Measurements from ENCODE around the gene PLA2G5.

Gene PLA2G5

GRCh38 chr1:20090641-20091040 is 20.6 kb downstream of the PLA2G5 start:
- no peak for DNase-seq (ENCODE audit: low read depth)

GRCh38 chr1:20093303-20093702 is 23.3 kb downstream of the PLA2G5 start:
- DNase-seq (ENCODE audit: low read depth), result no peak

GRCh38 chr1:20093940-20094391 is 24.0 kb downstream of the PLA2G5 start:
- DNase-seq (ENCODE audit: low read depth), result no peak

DNA sequence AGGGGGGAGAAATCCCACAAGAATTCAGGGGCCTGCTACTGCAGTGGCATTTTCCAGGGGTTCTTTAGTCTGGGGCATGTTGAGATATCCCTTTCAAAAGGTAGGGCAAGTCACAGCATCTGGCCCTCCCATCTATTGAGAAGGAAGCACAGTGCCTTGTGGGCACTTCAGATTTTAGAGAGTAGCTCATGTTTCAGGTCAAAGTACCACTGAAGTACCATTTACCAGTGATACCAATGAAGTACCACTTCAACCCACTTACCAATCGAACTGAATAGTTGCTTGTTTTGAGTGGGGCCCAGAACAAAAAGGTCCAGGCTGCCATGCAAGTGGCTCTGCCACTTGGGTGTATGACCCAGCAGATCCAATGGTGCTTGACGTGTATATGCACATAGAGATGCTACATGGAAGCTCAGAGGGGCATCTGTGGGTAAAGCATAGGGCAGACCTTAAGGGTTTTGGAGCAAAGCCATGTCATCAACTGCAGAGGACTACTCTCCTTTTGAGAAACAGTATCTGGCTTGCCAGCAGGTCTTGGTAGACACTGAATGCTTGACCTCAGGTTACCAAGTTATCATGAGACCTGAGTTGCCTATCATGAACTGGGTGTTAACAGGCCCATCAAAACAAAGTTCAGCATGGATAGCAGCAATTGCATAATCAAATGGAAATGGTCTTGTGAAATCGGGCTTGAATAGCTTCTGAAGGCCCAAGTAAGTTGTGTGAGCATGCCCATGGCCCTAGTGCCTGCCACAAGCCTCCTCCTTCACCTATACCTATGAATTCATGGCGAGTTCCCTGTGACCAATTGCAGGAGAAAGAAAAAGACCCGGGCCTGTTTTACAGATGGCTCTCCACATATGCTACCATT is 25.8 kb downstream of the PLA2G5 start:
- no peak for DNase-seq (ENCODE audit: low read depth)

DNA sequence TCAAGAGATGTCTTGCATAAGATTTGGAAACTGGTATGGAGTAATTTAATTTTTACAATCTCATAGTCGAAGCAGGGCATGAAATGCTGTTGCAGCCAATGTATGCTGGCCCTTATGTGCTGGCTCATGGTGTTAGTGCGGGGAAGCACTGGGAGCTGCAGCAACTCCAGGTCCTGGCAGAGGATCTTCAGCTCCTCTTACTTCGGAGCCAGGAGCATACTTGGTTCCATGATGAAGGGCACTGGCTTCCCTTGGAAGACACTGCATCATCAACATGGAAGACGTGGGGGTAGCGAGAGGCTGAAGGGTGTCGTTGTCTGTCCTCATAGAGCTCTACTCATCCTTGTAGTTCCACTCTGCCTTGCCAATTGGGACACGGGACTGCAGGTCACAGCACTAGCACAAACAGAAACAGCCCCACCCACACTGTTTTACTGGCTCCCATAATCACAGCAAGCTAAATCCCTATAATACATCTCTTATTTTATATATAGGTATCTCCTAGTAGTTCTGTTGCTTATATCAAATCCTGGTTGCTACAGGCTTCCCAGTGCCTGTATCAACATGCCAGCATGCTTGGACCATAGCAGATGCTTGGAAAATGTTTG is 26.9 kb downstream of the PLA2G5 start:
- no peak for DNase-seq (ENCODE audit: low read depth)

- DNase-seq (ENCODE audit: low read depth), result no peak
Observed at GRCh38 chr1:20099533-20099932, 29.5 kb downstream of the PLA2G5 start.

DNA sequence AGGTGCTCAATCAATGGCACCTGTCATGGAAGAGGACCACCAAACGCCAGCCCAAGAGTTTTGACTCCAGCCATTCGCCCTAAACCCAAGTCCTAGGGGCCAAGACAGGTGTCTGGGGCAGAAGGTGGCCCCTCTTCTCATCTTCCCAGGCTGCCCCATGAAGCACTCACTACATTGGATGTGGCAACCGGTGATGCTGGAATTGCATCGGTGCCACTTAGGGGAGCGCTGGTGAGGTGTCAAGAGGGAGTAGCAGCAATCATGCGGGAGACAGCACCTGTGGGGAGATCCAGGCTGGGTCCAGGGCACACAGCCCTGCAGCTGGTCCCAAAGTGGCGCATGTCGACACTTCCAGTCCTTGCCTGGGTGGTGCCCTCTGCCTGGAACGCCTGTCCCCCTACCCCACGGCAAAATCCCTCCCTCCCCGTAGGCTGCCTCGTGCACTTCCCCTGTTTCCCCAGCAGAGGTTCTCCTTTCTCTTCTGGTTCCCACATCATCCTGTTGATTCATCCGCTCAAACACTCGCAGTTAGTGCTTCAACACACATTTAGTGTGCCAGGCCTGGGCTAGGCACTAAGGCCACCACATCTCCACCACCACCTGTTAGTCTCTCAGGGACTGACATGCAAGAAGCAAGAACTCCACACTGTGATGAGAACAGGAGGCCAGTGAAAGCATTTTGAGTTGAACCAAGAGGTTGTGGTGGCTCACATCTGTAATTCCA is 30.8 kb downstream of the PLA2G5 start:
- DNase-seq (ENCODE audit: low read depth), result no peak

DNA sequence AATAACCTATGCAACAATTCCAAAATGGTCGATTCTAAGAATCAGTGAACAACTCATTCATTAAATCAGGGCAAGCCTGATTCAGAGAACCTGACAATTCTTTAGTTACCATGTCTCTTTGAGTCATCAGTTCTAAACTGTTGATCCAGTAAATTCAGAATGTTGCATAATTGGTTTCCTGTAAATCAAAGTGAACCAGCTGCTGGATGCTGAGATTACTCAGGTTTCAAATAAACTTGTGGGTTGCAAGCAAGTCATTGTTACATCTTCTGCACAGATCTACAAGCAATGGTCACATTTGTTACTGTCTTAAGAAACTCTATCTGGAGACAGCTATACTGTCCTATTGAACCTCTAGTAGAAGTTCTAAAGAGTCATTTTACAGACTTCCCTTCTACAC is 32.9 kb downstream of the PLA2G5 start:
- DNase-seq (ENCODE audit: low read depth), result no peak

DNA sequence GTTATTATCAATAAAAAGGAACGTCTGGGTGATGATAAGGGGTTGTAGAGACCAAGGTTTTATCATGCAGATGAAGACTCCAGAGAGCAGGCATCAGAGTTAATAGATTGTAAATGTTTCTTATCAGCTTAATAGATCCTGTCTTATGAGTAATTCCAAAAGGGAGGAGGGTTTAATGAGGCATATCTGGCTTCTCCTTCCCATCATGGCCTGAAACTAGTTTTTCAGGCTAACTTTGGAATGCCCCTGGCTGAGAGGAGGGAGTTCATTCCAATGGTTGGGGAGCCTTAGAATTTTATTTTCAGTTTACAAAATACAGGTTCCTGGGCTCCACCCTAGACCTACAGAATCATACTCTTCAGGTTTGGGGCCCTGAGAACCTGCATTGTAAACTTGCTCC is 35.9 kb downstream of the PLA2G5 start:
- no peak for DNase-seq (ENCODE audit: low read depth)

- no peak for DNase-seq (ENCODE audit: low read depth)
Observed at GRCh38 chr1:20107351-20107750, 37.4 kb downstream of the PLA2G5 start.

DNA sequence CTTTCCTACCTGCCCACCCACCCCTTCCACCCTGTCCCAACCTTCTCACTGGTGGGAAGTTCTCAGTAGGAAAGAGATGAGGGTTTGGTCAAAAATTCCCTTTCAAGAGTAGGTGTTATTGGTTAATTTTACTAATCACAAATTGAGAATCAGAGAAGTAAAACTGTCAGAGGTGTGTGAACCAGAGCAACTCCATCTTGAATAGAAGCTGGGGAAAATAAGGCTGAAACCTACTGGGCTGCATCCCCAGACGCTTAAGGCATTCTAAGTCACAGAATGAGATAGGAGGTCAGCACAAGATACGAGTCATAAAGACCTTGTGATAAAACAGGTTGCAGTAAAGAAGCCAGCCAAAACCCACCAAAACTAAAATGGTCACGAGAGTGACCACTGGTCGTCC is 37.8 kb downstream of the PLA2G5 start:
- DNase-seq (ENCODE audit: low read depth), result no peak

DNA sequence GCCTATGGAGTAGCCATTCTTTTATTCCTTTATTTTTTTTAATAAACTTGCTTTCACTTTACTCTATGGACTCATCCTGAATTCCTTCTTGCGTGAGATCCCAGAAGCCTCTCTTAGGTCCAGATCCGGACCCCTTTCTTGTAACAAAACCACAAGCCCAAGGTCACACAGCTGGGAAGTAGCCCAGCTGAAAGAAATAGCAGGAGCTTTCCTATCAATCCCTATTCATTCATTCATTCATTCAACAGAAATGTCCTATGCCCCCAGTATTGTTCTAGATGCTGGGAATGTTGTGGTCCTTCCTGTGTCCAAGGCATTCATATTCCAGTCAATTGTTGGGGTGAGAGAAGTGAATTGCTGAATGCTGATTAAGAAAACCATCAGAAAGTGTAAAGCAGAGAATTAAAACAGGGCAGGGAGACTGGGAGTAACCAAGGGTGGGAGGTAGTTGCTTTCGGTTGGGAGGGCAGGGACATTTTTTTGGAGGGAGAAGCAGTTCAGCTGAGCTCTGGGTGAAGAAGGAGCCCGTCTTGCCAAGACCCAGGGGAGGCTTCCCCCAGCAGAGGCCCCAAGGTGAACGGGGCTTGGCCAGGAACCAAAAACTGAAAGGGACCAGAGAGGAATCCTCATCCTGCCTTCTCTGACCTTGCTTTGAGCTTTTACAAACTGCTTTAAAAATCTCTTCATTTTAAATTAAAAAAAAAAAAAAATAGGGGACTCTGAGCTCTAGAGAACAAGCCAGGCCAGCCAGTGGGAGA is 38.6 kb downstream of the PLA2G5 start:
- no peak for DNase-seq (ENCODE audit: low read depth)

DNA sequence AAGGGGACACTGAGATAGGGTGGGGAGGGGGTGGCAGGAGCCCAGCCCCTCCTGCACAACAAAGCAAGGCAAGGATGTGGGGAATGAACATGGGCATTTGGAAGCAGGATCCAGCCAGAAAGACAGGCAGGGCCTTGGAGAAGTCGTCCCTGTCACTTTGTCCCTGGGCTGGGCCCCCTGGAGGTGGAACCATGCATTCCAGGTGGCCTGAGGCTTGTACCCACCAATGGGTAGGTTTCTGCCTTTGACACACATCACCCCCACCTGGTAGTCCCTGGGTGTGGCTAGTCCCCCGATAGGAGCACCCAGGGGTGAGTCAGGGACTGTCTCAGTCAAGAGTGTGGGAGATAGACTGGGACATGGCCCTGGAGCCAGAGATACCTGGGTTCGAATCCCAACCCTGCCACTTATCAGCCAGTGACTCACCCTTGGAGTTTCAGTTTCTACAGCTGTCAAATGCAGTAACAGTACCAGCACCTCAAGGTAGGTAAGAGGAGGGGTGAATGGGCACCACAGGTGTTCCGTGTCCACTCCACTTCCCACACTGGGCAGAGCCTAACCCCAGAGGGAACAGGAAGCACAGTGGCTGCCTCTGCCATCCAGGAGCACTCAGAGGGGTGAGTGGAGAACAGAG is 39.3 kb downstream of the PLA2G5 start:
- DNase-seq (ENCODE audit: low read depth), result no peak

- no peak for DNase-seq (ENCODE audit: low read depth)
Observed at GRCh38 chr1:20110679-20111078, 40.7 kb downstream of the PLA2G5 start.

- no peak for DNase-seq (ENCODE audit: low read depth)
Observed at GRCh38 chr1:20111452-20111851, 41.5 kb downstream of the PLA2G5 start.

DNA sequence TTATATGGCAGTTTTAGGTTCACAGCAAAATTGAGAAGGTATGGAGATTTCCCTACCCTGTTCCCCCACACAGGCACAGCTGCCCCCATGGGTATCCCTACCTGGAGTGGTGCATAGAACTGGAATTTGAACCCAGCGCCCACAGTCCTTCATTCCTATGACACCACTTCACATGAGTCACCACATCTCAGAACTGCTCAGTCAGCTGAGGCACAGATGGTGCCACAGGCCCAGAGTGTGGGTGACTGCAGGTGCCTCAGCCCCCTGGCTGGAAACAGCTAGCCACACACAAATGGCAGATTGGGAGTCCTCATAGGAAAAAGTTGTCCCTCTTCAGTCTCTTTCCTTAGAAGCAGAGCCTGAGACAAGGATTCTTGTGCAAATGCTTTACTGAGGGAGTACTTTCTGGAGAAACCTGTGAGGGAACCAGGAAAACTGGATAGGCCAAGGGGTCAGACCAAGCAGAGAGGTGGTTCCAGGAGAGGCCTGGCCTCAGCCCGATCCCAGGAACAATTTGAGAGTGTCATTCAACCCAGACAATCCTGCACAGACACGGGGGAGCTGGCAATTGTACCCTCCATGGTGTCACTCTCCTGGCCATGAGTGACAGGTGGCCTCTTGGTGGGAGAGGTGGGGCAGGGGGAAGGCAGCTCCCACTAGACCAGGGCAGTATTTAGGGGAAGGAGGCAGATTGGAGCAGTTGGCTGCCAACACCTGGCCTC is 42.4 kb downstream of the PLA2G5 start:
- DNase-seq (ENCODE audit: low read depth), result no peak

GRCh38 chr1:20114021-20114648 is 44.1 kb downstream of the PLA2G5 start:
- DNase-seq (ENCODE audit: low read depth), result no peak

DNA sequence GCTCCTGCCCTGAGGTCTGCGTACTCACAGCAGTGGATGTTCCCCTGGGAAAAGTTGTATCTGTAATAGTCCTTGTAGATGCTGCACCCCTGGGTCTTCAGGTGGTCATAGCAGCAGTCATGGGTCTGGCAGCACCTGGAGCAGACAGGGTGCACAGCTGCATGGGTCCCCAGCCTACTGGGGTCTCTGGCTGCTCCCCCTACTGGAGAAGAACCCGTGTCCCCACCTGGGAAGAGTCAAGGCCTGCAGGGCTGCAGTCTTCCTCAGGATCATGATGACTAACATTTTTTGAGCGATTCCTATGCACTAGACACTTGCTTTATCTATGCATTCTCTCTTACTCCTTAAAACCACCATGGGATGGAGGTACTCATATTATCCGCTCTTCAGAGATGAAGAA is 45.5 kb downstream of the PLA2G5 start:
- no peak for DNase-seq (ENCODE audit: low read depth)

- no peak for DNase-seq (ENCODE audit: low read depth)
Observed at GRCh38 chr1:20115916-20116315, 45.9 kb downstream of the PLA2G5 start.

DNA sequence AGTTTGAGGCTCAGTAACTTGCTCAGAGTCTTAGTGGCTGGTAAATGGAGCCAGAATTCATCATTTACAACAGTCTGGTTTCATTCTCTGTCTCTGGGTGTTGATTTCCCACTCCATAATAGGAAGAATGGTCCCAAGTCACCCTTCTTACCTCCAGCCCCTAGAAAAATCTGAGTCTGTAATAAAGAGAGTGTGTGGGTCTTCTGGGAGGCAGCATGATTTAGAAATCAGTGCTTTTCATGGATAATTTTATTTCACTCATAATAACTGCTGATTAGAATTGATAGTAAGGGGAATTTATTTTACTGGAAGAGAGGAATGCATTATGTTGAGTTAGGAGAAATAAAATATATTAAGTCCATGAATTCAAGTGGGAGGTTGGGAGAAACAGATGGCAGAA is 47.2 kb downstream of the PLA2G5 start:
- no peak for DNase-seq (ENCODE audit: low read depth)

- DNase-seq (ENCODE audit: low read depth), result no peak
Observed at GRCh38 chr1:20119347-20119746, 49.4 kb downstream of the PLA2G5 start, which contains the start of gene PLA2G2D. PLA2G2D (minus strand) TSS chr1:20119536; CDS start chr1:20119498, 38 bp downstream.

All from stimulated activated CD8-positive, alpha-beta memory T cell treated with anti-CD3 and anti-CD28 coated beads, Interleukin-15, amount 100 ng/mL, for 1 hour (primary cell).